KOPT-K1 (cell line): Measurements from ENCODE around the gene TESMIN.

Source experiments
- H3K27ac ChIP-seq: fragments of 200-600 bp; sonication (generic); 2 replicates; pipeline ENCODE4 v1.5.1; 2016; ENCODE audit warnings: antibody characterized with exemption, mild to moderate bottlenecking, low read depth, low read length; ENCODE audit not compliant: poor library complexity, severe bottlenecking
- H3K36me3 ChIP-seq: fragments of 200-600 bp; sonication (generic); 2 replicates; pipeline ENCODE4 v1.5.1; 2017; ENCODE audit warnings: antibody characterized with exemption, mild to moderate bottlenecking, low read length, moderate library complexity; ENCODE audit not compliant: insufficient read depth
- H3K9me3 ChIP-seq: fragments of 200-600 bp; sonication (generic); 2 replicates; pipeline ENCODE4 v1.5.1; 2017; ENCODE audit warnings: antibody characterized with exemption, low read length, mild to moderate bottlenecking; ENCODE audit not compliant: insufficient read depth, poor library complexity, severe bottlenecking

Gene TESMIN, protein sequence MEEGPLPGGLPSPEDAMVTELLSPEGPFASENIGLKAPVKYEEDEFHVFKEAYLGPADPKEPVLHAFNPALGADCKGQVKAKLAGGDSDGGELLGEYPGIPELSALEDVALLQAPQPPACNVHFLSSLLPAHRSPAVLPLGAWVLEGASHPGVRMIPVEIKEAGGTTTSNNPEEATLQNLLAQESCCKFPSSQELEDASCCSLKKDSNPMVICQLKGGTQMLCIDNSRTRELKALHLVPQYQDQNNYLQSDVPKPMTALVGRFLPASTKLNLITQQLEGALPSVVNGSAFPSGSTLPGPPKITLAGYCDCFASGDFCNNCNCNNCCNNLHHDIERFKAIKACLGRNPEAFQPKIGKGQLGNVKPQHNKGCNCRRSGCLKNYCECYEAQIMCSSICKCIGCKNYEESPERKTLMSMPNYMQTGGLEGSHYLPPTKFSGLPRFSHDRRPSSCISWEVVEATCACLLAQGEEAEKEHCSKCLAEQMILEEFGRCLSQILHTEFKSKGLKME

GRCh38 chr11:68751331-68751856 lies at the start of gene TESMIN:
TESMIN (minus strand) TSS chr11:68751520; CDS start chr11:68750660, 860 bp downstream.
- peak within 1 kb of the TSS; percentile 57 for H3K27ac ChIP-seq
- H3K36me3 ChIP-seq, result peaks cover 8% of the 10 kb centered on the region
- H3K9me3 ChIP-seq, result no peaks in the 10 kb centered on the region

GRCh38 chr11:68798221-68798813 lies 47.0 kb upstream of the TESMIN start:
- Histone ChIP-seq H3K36me3 (peaks cover 89% of the 10 kb centered on the region), H3K9me3 (no peaks in the 10 kb centered on the region), H3K27ac (no peak overlapping the region)

GRCh38 chr11:68796801-68797200 lies 45.5 kb upstream of the TESMIN start:
- Histone ChIP-seq H3K36me3 (peaks cover 92% of the 10 kb centered on the region), H3K27ac (no peak overlapping the region), H3K9me3 (no peaks in the 10 kb centered on the region)

GRCh38 chr11:68792400-68792966 lies 41.2 kb upstream of the TESMIN start:
- no peak overlapping the region for H3K27ac ChIP-seq
- peaks cover 80% of the 10 kb centered on the region for H3K36me3 ChIP-seq
- no peaks in the 10 kb centered on the region for H3K9me3 ChIP-seq

GRCh38 chr11:68784653-68785052 lies 33.3 kb upstream of the TESMIN start:
- Histone ChIP-seq H3K9me3 (no peaks in the 10 kb centered on the region), H3K36me3 (peaks cover 74% of the 10 kb centered on the region), H3K27ac (no peak overlapping the region)

DNA sequence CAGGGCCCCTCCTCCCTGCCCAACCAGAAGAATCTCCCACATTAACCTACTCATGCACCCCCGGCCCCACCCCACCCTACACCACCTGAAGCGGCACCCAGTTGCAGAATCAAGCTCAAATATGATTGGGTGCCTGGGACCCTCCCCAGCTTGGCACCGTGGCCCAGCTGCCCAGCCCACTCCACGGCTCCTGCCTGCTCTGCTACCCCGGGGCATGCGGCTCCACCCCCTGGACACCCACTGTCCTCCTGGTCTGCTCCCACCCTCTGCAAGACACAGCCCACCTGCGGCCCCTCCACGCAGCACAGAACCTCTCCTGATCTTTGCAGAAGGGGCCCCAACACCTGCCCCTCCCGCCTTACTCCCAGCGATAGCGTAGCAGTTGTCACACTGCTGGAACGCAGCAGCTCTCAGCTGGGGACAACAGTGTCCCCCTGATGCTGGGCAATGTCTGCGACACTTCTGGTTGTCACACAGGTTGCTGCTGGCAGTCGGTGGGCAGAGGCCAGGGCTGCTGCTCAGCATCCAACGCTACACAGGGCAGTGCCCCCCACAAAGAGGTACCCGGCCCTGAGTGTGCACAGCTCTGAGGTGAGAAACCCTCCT lies 32.0 kb upstream of the TESMIN start:
- Histone ChIP-seq H3K9me3 (no peaks in the 10 kb centered on the region), H3K36me3 (peaks cover 79% of the 10 kb centered on the region)

DNA sequence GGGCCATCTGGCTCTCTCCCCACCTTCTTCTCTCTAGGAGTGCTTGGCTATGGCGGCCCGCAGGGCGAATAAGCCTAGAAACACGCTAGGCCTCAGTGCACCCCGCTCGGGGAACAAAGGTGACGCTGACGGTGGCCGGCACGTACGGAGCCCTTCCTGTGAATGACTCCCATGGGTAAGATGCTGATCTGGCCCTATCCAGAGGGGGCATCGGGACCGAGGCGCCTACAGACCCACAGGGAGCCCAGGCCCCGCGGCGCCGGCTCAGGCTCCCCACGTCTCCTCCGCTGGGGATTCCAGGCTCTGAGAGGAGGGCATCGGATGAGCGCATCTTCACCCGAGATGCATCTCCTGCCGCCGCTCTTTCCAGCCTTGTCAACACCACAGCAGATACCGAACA lies 31.4 kb upstream of the TESMIN start:
- peaks cover 84% of the 10 kb centered on the region for H3K36me3 ChIP-seq
- no peaks in the 10 kb centered on the region for H3K9me3 ChIP-seq
- H3K27ac ChIP-seq, result no peak overlapping the region

More for the DNA sequence above, 32.0 kb upstream of the TESMIN start:
- H3K27ac ChIP-seq, result no peak overlapping the region

GRCh38 chr11:68780829-68781228 lies 29.5 kb upstream of the TESMIN start:
- H3K9me3 ChIP-seq, result no peaks in the 10 kb centered on the region
- H3K36me3 ChIP-seq, result peaks cover 93% of the 10 kb centered on the region
- H3K27ac ChIP-seq, result no peak overlapping the region

GRCh38 chr11:68778205-68778604 lies 26.9 kb upstream of the TESMIN start:
- no peak overlapping the region for H3K27ac ChIP-seq
- H3K36me3 ChIP-seq, result peaks cover 94% of the 10 kb centered on the region
- H3K9me3 ChIP-seq, result no peaks in the 10 kb centered on the region

GRCh38 chr11:68776442-68777235 lies 25.3 kb upstream of the TESMIN start:
- no peaks in the 10 kb centered on the region for H3K9me3 ChIP-seq
- H3K36me3 ChIP-seq, result peaks cover 97% of the 10 kb centered on the region
- H3K27ac ChIP-seq, result no peak overlapping the region

- H3K27ac ChIP-seq, result no peak overlapping the region
- no peaks in the 10 kb centered on the region for H3K9me3 ChIP-seq
- H3K36me3 ChIP-seq, result peaks cover 97% of the 10 kb centered on the region
Measured at GRCh38 chr11:68775951-68776388, 24.6 kb upstream of the TESMIN start.

DNA sequence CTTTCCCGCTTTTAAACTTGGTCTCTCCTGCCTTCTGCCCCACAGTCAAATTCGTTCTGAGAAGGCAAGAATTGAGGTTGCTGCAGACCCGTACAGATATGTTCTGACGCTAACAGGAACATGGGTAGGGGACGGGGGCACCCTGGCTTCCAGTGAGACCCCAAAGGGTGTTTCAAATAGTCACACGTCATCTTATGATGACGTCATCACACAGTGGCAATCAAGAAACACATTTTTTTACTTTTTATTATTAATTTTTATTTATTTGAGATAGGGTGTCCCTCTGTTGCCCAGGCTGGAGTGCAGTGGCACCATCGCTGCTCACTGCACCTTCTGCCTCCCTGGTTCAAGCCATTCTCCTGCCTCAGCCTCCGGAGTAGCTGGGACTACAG lies 22.9 kb upstream of the TESMIN start:
- Histone ChIP-seq H3K9me3 (no peaks in the 10 kb centered on the region), H3K36me3 (peaks cover 97% of the 10 kb centered on the region), H3K27ac (no peak overlapping the region)

- H3K36me3 ChIP-seq, result peaks cover 97% of the 10 kb centered on the region
- no peaks in the 10 kb centered on the region for H3K9me3 ChIP-seq
- H3K27ac ChIP-seq, result no peak overlapping the region
Measured at GRCh38 chr11:68773521-68774193, 22.3 kb upstream of the TESMIN start.

GRCh38 chr11:68772936-68773335 lies 21.6 kb upstream of the TESMIN start:
- peaks cover 96% of the 10 kb centered on the region for H3K36me3 ChIP-seq

More at GRCh38 chr11:68772936-68773335, 21.6 kb upstream of the TESMIN start:
- Histone ChIP-seq H3K9me3 (no peaks in the 10 kb centered on the region), H3K27ac (no peak overlapping the region)
